ENCODE data around the gene DMBT1.

DMBT1 gene

DNA sequence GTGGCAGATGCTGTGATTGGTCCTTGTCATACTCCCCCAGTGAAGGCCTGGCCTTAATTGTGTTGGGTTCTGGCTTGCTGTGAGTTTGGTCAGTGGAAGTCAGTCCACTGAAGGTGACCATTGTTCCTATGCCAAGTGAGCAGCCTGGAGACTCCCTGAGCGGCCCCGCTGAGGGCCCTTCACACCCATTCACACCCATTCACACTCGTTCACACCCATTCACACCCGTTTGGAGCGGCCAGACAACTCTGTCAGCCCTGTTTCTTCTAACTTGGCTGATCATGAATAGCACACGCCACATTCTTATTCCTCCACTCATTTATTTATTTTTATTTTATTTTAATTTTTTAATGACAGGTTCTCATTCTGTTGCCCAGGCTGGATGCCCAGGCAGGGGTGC lies 77.6 kb downstream of the DMBT1 start:
- H3K27me3 ChIP-seq (ENCODE audit: insufficient read depth, low read length, poor library complexity) = no peaks in the 10 kb centered on the region
- H3K4me3 ChIP-seq (ENCODE audit: low read depth in 1 of 2, low read length in 2 of 2) = no peak overlapping the region
- H3K27ac ChIP-seq (ENCODE audit: low read length) = no peak overlapping the region
- ATAC-seq (ENCODE audit: insufficient read depth, low read depth) (no peak), DNase-seq (no peak)
- H3K79me2 ChIP-seq (ENCODE audit: insufficient read depth, low read length) = no peaks in the 10 kb centered on the region
- no peak overlapping the region for H2AFZ ChIP-seq (ENCODE audit: low read depth, low read length)
- H3K4me1 ChIP-seq (ENCODE audit: insufficient read depth, low read length) = no peaks in the 10 kb centered on the region
- no peaks in the 10 kb centered on the region for H4K20me1 ChIP-seq (ENCODE audit: insufficient read depth, low read length)
- H3K9ac ChIP-seq (ENCODE audit: low read depth, low read length) = no peak overlapping the region
- H3K9me3 ChIP-seq (ENCODE audit: insufficient read depth, low read length, severe bottlenecking) = no peaks in the 10 kb centered on the region
- TF ChIP-seq, protein P1, sequence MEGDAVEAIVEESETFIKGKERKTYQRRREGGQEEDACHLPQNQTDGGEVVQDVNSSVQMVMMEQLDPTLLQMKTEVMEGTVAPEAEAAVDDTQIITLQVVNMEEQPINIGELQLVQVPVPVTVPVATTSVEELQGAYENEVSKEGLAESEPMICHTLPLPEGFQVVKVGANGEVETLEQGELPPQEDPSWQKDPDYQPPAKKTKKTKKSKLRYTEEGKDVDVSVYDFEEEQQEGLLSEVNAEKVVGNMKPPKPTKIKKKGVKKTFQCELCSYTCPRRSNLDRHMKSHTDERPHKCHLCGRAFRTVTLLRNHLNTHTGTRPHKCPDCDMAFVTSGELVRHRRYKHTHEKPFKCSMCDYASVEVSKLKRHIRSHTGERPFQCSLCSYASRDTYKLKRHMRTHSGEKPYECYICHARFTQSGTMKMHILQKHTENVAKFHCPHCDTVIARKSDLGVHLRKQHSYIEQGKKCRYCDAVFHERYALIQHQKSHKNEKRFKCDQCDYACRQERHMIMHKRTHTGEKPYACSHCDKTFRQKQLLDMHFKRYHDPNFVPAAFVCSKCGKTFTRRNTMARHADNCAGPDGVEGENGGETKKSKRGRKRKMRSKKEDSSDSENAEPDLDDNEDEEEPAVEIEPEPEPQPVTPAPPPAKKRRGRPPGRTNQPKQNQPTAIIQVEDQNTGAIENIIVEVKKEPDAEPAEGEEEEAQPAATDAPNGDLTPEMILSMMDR (IDR thresholded peaks at IDR 0.05; ENCODE audit: borderline replicate concordance, extremely low read depth, low read length, poor library complexity, severe bottlenecking) = no peak
- no peak for TF ChIP-seq EZH2 (IDR thresholded peaks at IDR 0.05; ENCODE audit: borderline replicate concordance, low read depth, low read length, severe bottlenecking)
- H3K36me3 ChIP-seq (ENCODE audit: insufficient read depth, low read length) = no peaks in the 10 kb centered on the region
- no peak overlapping the region for H3K4me2 ChIP-seq (ENCODE audit: insufficient read depth, low read length)

GRCh38 chr10:122639801-122640200 lies 79.2 kb downstream of the DMBT1 start:
- no peak overlapping the region for H3K9ac ChIP-seq (ENCODE audit: low read depth, low read length)
- no peaks in the 10 kb centered on the region for H4K20me1 ChIP-seq (ENCODE audit: insufficient read depth, low read length)
- no peaks in the 10 kb centered on the region for H3K9me3 ChIP-seq (ENCODE audit: insufficient read depth, low read length, severe bottlenecking)
- TF ChIP-seq, protein P1 (IDR thresholded peaks at IDR 0.05; ENCODE audit: borderline replicate concordance, extremely low read depth, low read length, poor library complexity, severe bottlenecking) = no peak
- TF ChIP-seq EZH2 (IDR thresholded peaks at IDR 0.05; ENCODE audit: borderline replicate concordance, low read depth, low read length, severe bottlenecking) = no peak
- H3K4me3 ChIP-seq (ENCODE audit: low read depth in 1 of 2, low read length in 2 of 2) = no peak overlapping the region
- ATAC-seq (ENCODE audit: insufficient read depth, low read depth) (no peak), DNase-seq (no peak)
- no peak overlapping the region for H3K4me2 ChIP-seq (ENCODE audit: insufficient read depth, low read length)
- no peak overlapping the region for H2AFZ ChIP-seq (ENCODE audit: low read depth, low read length)
- H3K4me1 ChIP-seq (ENCODE audit: insufficient read depth, low read length) = no peaks in the 10 kb centered on the region
- no peak overlapping the region for H3K27ac ChIP-seq (ENCODE audit: low read length)
- H3K36me3 ChIP-seq (ENCODE audit: insufficient read depth, low read length) = no peaks in the 10 kb centered on the region
- H3K79me2 ChIP-seq (ENCODE audit: insufficient read depth, low read length) = no peaks in the 10 kb centered on the region
- H3K27me3 ChIP-seq (ENCODE audit: insufficient read depth, low read length, poor library complexity) = no peaks in the 10 kb centered on the region

- no peak for TF ChIP-seq EZH2 (IDR thresholded peaks at IDR 0.05; ENCODE audit: borderline replicate concordance, low read depth, low read length, severe bottlenecking)
- TF ChIP-seq, protein P1 (IDR thresholded peaks at IDR 0.05; ENCODE audit: borderline replicate concordance, extremely low read depth, low read length, poor library complexity, severe bottlenecking) = no peak
- Histone ChIP-seq H3K79me2 (ENCODE audit: insufficient read depth, low read length) (no peaks in the 10 kb centered on the region), H3K27ac (ENCODE audit: low read length) (no peak overlapping the region), H2AFZ (ENCODE audit: low read depth, low read length) (no peak overlapping the region), H4K20me1 (ENCODE audit: insufficient read depth, low read length) (no peaks in the 10 kb centered on the region), H3K4me2 (ENCODE audit: insufficient read depth, low read length) (no peak overlapping the region), H3K4me3 (ENCODE audit: low read depth in 1 of 2, low read length in 2 of 2) (no peak overlapping the region), H3K4me1 (ENCODE audit: insufficient read depth, low read length) (no peaks in the 10 kb centered on the region), H3K9me3 (ENCODE audit: insufficient read depth, low read length, severe bottlenecking) (no peaks in the 10 kb centered on the region), H3K9ac (ENCODE audit: low read depth, low read length) (no peak overlapping the region), H3K27me3 (ENCODE audit: insufficient read depth, low read length, poor library complexity) (no peaks in the 10 kb centered on the region), H3K36me3 (ENCODE audit: insufficient read depth, low read length) (no peaks in the 10 kb centered on the region)
- ATAC-seq (ENCODE audit: insufficient read depth, low read depth) (no peak), DNase-seq (no peak)
Measured at GRCh38 chr10:122640921-122641320, 80.4 kb downstream of the DMBT1 start.

Measured in DND-41 (cell line).